Pons (tissue), 1 donor: ENCODE measurements around the gene KIF3B.
A peak's percentile ranks its signal among the peaks of the same experiment; 100 is the strongest.
"Not testable (repeated sequence)": the region's sequence is repeated elsewhere in the genome, so short reads cannot be mapped to it uniquely, and the experiment has no call there.

ENCODE experiments used
- DNase-seq: peaks from one replicate; pipeline ENCODE4 v3.0.0-alpha.2; 2016; ENCODE audit warnings: low spot score

Gene KIF3B

GRCh38 chr20:32356622-32357374 lies 79.3 kb downstream of the KIF3B start:
- peak; percentile 22 for DNase-seq

DNA sequence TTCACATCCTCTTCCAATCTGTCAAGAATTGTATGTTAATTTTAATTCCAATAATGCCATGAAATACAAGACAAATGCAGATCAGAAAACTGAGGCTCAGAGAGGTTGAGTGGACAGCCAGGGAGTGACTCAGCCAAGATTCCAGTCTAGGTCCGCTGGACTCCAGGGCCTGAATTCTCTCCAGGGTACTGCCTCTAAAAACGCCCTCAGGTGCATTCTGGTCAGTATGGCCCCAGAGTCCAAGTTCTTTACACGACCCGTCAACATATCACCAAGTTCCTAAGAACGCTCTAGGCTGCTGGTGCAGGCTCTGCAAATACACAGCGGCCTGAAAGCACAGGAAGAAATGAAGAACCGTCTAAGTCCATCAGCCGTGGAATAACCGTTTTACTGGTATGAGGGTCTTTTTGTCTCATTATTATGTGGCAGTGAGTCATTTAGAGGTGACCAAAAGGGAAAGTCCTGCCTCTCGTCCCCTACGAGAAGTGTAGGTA lies 80.0 kb downstream of the KIF3B start:
- DNase-seq = no peak

DNA sequence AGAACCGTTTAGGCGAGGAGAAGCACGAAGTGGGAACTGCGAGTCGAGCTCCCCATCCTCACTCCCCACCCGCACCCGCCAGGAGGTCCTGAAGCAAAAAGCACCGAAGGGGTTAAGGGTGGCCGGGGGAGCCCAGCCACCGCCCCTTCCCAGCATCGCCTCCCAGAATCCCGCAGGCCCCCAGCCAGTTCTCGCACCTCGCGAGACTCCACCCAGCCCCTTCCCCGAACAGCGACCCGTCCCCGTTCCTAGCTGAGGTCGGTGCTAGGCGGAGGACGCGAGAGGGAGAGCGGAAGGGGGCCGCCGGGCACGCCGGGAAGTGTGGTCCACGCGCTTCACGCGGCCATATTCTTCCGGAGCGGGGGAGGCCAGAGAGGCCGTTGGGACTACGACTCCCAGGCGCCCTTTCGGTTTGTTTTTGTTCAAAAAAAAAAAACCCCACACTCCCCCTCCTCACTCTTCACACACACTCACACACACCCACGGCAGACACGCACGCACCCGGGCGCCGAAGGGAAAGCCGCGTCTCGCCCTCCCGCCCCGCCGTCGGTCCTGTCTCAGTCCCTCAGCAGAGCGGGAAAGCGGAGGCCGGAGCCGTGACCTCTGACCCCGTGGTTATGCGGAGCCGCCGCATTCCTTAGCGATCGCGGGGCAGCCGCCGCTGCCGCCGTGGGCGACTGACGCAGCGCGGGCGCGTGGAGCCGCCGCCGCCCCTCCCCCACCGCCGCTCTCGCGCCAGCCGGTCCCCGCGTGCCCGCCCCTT lies 80.6 kb downstream of the KIF3B start, which contains the start of gene ASXL1:
Gene ASXL1, plus strand, starts transcription at position 463 of the 763 bp plus-strand sequence. CDS start 445 bp downstream, outside the sequence.
- peak; percentile 94 for DNase-seq

DNA sequence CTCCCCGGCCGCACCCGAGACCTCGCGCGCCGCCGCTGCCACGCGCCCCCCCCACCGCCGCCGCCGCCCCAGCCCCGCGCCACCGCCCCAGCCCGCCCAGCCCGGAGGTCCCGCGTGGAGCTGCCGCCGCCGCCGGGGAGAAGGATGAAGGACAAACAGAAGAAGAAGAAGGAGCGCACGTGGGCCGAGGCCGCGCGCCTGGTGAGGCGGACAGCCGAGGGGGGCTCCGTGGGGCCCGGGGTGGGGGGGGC lies 81.1 kb downstream of the KIF3B start:
- DNase-seq = no peak

DNA sequence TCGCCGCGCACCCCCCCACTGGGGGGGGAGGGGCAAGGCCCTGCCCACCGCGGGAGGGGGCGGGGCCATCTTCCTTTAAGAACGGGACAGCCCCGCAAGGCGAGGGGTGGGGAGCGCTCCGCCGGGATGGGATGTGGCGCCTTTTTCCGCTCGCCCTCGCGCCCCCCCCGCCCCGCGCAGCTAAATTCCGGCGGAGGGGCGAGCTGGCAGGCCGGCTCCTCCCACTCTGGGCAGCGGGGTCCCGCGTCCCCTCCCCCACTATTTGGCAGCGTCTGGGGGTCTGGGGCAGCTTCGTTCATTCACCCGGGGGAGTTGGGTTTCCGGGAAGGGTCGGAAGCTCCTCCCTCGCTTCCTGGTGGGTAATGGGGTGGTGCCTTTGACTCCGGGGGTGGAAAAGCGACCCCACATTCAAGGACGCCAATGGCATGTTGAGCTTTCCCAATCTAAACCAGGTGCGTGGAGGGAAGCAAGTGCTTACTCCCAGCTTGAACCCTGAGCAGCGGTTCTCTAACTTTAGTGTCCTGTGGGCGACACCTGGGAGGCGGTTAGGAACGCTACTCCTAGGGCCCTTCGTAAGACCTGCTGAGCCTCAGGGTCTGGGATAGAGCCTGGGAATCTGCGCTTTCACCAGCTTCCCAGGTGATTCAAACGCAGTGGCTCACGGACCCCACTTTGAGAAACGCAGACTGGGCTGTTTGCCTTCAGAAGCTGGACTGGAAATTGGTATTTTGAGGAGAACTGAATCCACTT lies 81.6 kb downstream of the KIF3B start:
- peak; percentile 56 for DNase-seq

- peak; percentile 27 for DNase-seq
Observed at GRCh38 chr20:32359633-32360332, 82.3 kb downstream of the KIF3B start.

DNA sequence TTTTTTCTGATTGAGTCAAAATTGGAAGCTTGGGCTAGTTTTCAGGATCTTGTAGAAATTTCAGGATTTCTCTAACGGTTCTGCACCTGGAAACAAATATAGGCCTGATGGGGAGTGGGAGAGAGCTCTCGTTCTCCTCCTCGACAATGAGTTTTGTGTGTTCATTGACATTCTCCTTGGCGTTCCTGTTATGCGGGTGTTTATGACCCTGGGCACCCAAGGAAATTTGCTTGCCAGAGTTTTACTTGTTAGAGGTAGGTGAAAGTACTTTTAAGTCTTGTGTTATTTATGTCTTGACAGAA lies 82.8 kb downstream of the KIF3B start:
- DNase-seq = no peak

DNA sequence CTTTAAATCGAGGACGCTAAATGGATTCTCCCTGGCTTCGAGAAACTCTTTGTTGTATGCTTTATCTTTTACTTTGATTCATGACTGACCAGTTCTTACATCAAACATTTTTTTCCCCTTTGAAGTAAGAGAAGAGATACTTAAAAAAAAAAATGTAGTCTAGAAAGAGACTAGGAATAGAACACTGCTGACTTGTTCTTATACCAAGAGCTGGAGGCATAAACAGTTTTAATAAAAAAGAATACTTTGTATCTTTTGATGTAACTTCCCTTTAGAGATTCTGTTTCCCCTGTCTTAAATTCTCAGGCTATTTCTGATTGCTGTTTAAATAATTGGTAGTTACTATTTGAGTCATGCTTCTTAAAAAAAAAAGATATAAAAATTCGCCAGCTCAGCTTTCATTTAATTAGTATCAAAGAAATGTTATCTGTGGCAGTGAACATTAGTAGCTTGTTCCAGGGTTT lies 85.5 kb downstream of the KIF3B start:
- no peak for DNase-seq

DNA sequence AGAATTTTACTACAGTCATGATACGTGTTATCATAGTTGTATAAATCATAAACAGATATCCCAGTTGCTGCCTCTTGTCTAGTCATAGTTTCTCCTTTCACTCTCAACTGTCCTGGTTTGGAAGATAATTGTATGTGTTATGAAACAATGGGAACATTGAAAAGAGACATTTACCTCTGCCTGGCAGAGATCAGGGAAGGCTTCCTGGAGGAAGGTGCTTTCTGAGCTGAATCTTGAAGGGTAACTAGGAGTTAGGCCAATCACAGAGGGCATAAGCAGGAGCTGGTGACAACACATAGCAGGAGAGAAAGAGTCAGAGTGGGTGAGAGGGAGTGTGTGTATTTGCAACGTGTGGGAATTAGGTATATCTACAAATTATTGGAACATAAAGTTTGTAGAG lies 86.0 kb downstream of the KIF3B start:
- DNase-seq = no peak

GRCh38 chr20:32364554-32365208 lies 87.2 kb downstream of the KIF3B start:
- DNase-seq = no peak

DNA sequence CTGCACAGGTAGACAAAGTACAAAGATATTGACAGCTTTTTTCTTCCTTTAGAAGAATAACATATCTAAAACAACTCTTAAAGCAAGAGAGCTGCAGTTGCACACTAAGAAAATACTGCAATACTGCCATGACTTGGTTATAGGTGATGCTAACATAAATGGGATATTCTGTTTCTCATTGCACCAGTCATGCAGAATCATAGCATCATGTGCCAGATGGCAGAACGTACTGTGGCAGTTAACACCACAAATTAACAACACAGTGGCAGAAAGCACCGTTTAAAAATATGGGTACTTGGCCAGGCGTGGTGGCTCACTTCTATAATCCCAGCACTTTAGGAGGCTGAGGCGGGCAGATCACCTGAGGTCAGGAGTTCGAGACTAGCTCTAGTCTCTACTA lies 88.1 kb downstream of the KIF3B start:
- no peak for DNase-seq

DNA sequence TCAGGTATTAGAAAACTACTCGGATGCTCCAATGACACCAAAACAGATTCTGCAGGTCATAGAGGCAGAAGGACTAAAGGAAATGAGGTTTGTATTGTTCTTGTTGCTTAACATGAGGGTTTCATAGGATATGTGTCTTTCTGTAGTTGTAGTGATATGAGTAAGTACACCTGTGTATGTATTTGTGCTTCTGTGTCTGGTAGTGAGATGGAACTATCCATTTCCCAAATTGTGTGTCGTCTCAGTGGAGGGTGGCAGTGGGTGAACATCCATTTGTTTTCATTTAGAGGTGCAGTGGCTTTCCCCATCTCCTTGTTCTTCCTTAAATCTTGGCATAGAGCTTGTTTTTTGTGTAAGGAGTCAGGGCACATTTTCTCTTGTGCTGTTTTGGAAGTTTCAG lies 88.9 kb downstream of the KIF3B start:
- no peak for DNase-seq

GRCh38 chr20:32368323-32368722 lies 90.9 kb downstream of the KIF3B start:
- DNase-seq = no peak

- DNase-seq = no peak
Observed at GRCh38 chr20:32368925-32369324, 91.5 kb downstream of the KIF3B start.

DNA sequence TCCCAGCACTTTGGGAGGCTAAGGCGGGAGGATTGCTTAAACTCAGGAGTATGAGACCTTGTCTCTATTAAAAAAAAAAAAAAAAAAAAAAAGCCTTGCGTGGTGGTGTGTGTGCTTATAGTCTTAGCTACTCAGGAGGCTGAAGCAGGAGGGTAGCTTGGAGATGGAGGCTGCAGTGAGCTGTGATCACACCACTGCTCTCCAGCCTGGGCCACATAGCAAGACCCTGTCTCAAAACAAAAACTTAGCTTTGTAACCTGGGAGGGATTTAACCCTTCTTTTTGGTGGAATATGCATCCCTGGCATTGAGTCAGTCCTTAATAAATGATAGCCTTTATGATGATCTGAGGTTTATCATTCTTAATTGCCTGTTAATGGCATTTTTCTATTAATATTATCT lies 93.4 kb downstream of the KIF3B start:
- DNase-seq = no peak

- DNase-seq = no peak
Observed at GRCh38 chr20:32378461-32378860, 101.0 kb downstream of the KIF3B start.

GRCh38 chr20:32380037-32380436 lies 102.6 kb downstream of the KIF3B start:
- not testable (repeated sequence) for DNase-seq

DNA sequence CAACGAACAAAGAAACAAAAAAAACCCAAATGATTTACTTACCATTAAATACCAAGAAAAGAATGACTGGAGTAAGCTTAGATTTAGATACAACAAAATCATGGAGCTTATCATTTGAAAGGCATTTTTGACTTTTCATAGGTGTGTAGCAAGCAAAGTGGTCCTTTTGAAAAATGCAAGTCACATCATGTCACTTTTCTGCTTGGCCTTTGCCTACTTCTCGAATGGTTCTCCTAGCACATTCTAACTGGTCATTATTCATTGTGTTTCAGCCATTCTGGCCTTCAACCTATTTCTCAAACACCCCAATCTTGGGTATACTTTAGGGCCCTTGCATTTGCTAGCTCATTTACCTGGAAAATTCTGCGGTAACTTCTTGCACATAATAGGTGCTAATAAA lies 103.3 kb downstream of the KIF3B start:
- no peak for DNase-seq

DNA sequence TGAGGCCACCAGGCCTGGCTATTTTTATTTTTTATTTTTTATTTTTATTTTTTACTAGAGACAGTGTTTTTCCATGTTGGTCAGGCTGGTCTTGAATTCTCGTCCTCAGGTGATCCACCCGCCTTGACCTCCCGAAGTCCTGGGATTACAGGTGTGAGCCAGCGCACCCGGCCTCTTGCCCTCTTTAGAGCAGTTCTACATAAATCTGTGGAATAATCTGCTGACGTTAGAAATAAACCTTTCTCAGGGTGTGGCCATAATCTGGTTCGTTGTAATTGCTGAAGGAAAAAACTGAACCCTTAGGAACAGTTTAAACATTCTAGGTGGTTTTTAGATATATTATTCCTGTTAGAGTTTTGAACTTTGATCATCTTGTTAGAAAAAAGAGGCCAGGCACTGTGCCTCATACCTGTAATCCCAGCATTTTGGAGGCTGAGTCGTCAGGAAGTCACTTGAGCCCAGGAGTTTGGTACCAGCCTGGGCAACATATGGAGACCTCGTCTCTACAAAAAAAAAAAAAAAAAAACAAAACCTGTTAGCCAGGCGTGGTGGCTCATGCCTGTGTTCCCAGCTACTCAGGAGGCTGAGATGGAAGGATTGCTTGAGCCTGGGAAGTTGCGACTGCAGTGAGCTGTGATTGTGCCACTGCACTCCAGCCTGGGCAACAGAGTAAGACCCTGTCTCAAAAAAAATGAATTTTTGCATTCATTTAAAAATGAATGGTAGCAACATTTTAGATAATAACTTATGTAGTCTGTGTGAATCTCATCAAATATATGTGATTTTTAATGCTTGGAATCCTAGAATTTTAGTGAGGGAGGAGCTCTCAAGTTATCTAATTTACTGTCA lies 104.9 kb downstream of the KIF3B start:
- DNase-seq = no peak

- not testable (repeated sequence) for DNase-seq
Observed at GRCh38 chr20:32383441-32383840, 106.0 kb downstream of the KIF3B start.
